Measurements from ENCODE around the gene TTF1. TPM values are rescaled to one million over a fixed set of nuclear protein-coding genes. Genes with fewer than 3 reads are reported as not detected.

TTF1 gene
- total and polyA plus RNA-seq, 10 donors: 12.1 to 24.2 (median 16.2) TPM

DNA sequence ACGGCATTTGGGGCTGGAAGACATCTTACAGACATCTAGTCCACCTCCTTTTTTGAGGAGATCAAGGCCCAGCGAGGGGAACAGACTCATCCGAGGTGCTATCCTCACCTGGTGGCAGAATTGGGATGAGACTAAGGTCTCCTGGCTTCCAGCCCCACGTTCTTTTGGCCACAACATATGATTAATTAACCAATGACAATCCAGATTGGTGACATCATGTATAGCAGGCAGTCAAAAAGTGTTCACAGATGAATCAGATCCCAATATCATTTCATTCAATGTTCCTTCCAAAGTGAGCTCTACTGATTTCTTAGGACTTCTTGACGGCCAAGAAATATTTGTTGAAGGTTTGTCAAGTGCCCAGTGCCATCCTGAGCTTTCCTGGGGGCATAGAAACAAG, 7.3 kb upstream of the TTF1 start:
- peaks cover 20 to 42% (median 24%) of the 10 kb centered on the region in 6 donors for H3K4me1 ChIP-seq
- TF ChIP-seq POLR2AphosphoS5 (IDR thresholded peaks at IDR 0.05) (no peak), POLR2A (IDR thresholded peaks at IDR 0.05) (no peak)
- TF ChIP-seq, protein P1, sequence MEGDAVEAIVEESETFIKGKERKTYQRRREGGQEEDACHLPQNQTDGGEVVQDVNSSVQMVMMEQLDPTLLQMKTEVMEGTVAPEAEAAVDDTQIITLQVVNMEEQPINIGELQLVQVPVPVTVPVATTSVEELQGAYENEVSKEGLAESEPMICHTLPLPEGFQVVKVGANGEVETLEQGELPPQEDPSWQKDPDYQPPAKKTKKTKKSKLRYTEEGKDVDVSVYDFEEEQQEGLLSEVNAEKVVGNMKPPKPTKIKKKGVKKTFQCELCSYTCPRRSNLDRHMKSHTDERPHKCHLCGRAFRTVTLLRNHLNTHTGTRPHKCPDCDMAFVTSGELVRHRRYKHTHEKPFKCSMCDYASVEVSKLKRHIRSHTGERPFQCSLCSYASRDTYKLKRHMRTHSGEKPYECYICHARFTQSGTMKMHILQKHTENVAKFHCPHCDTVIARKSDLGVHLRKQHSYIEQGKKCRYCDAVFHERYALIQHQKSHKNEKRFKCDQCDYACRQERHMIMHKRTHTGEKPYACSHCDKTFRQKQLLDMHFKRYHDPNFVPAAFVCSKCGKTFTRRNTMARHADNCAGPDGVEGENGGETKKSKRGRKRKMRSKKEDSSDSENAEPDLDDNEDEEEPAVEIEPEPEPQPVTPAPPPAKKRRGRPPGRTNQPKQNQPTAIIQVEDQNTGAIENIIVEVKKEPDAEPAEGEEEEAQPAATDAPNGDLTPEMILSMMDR (IDR thresholded peaks at IDR 0.05 in 8 of 11, conservative IDR thresholded peaks at IDR 0.05 in 3 of 11): no peak
- 53 to 72% (median 66%) methylated on average over 5 of the region's 5 CpGs for WGBS, 5 donors
- H3K27ac ChIP-seq: no peak overlapping the region
- no peak overlapping the region for H3K4me3 ChIP-seq
- intact Hi-C loops (cut with DNase I; ENCODE audit: low total_unique reads): loop anchor here (5.0 kb wide), 1 partner anchor 158 kb away; no protein-coding TSS in a partner anchor
- H3K27me3 ChIP-seq (replicated peaks in 1 of 7): peaks cover 0 to 99% (median 67%) of the 10 kb centered on the region in 7 donors
- no peak for DNase-seq
- H3K9me3 ChIP-seq: no peaks in the 10 kb centered on the region
- H3K36me3 ChIP-seq: no peaks in the 10 kb centered on the region

DNA sequence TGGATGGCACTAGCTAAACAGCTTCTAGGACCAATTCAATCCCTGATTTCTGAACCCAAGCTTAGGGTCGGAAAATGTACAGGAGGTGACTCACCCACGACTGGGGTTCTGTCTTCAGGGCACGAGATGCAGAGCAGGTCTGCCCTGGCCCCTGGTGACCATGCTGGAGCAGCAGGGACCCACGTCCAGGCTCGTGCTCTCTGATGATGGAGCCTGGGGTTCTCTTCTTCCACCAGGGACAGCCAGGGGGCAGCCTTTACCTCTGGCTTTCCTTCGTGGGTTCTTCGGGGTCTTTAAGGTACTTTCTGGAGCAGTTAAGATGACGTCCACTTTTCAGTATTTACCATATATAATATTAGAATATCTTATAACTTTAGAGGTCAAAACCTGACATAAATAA, 5.4 kb upstream of the TTF1 start:
- Histone ChIP-seq H3K27ac (no peak overlapping the region), H3K9me3 (no peaks in the 10 kb centered on the region), H3K36me3 (no peaks in the 10 kb centered on the region), H3K27me3 (replicated peaks in 1 of 7) (peaks cover 0 to 81% (median 60%) of the 10 kb centered on the region in 7 donors), H3K4me1 (peaks cover 20 to 49% (median 29%) of the 10 kb centered on the region in 6 donors), H3K4me3 (no peak overlapping the region)
- TF ChIP-seq POLR2A (IDR thresholded peaks at IDR 0.05): no peak
- TF ChIP-seq, protein P1 (IDR thresholded peaks at IDR 0.05 in 8 of 11, conservative IDR thresholded peaks at IDR 0.05 in 3 of 11): peak in 9 of 11 experiments; percentile 22 to 74 (median 54)
- no peak for DNase-seq
- intact Hi-C loops (cut with DNase I; ENCODE audit: low total_unique reads): loop anchor here (5.0 kb wide), 1 partner anchor 160 kb away; no protein-coding TSS in a partner anchor
- 4 to 15% (median 8%) methylated on average over 6 to 8 of the region's 8 CpGs for WGBS, 5 donors

DNA sequence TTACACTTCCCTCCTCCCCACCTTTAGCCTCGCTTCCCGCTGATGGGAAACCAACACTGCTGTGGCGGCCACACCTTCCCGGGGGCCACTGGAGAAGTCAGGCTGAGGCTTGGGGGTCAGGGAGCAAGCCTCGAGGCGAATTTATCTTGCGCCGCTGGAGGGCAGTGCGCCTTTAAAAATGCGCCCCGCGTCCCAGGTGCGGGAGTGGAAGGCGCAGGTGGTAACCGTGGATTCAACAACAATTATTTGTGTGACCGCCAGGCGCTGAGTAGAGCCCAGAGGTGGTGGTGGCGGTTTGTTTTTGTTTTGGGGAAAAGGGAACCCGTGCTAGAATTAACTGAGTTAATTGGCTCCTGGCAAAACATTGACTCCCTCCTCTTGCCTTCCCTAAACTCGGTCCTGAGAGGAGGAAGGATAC, 4.5 kb upstream of the TTF1 start:
- intact Hi-C loops (cut with DNase I; ENCODE audit: low total_unique reads): loop anchor here (2.0 to 5.0 kb wide), 2 partner anchors 161 to 390 kb away; no protein-coding TSS in a partner anchor
- Histone ChIP-seq H3K4me3 (peak overlapping the region; percentile 15 to 71 (median 55)), H3K4me1 (peaks cover 20 to 55% (median 34%) of the 10 kb centered on the region in 6 donors), H3K36me3 (no peaks in the 10 kb centered on the region), H3K27ac (no peak overlapping the region), H3K27me3 (replicated peaks in 1 of 7) (peaks cover 0 to 71% (median 58%) of the 10 kb centered on the region in 7 donors), H3K9me3 (no peaks in the 10 kb centered on the region)
- TF ChIP-seq, protein P1 (IDR thresholded peaks at IDR 0.05 in 8 of 11, conservative IDR thresholded peaks at IDR 0.05 in 3 of 11): peak; percentile 43 to 78 (median 70)
- no peak for TF ChIP-seq POLR2A (IDR thresholded peaks at IDR 0.05)
- peak in 2 of 3 donors; percentile 25 to 50 for TF ChIP-seq POLR2AphosphoS5 (IDR thresholded peaks at IDR 0.05)
- DNase-seq: peak; percentile 87
- 0 to 2% (median 1%) methylated on average over 20 of the region's 20 CpGs for WGBS, 5 donors

DNA sequence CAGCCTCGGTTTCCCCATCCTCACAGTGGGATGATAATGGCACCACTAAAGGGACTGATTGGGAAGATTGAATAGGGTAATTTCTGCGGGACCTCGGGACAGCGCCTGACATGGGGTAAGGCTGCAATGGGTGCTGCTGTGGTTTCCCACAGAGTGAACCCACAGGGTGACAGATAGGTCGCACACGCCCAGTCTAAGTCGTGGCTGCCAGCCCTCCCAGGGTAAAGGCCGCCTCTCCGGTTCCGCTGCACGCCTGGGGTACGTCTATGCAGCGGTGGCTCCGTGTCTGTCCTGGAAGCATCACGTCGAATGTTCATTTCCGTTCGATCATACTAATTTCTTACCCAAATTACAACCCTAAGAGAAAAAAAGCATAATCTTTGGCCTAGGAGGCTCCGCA, 4.0 kb upstream of the TTF1 start:
- intact Hi-C loops (cut with DNase I; ENCODE audit: low total_unique reads): loop anchor here (2.0 to 5.0 kb wide), 2 partner anchors 162 to 390 kb away; no protein-coding TSS in a partner anchor
- TF ChIP-seq POLR2A (IDR thresholded peaks at IDR 0.05) (no peak), POLR2AphosphoS5 (IDR thresholded peaks at IDR 0.05) (no peak)
- TF ChIP-seq, protein P1 (IDR thresholded peaks at IDR 0.05 in 8 of 11, conservative IDR thresholded peaks at IDR 0.05 in 3 of 11): no peak

More for the DNA sequence above, 4.0 kb upstream of the TTF1 start:
- Histone ChIP-seq H3K27me3 (replicated peaks in 1 of 7) (peaks cover 0 to 66% (median 54%) of the 10 kb centered on the region in 7 donors), H3K4me1 (peaks cover 24 to 60% (median 38%) of the 10 kb centered on the region in 6 donors), H3K9me3 (no peaks in the 10 kb centered on the region), H3K36me3 (no peaks in the 10 kb centered on the region), H3K4me3 (peak overlapping the region; percentile 48 to 71 (median 55)), H3K27ac (no peak overlapping the region)
- peak; percentile 73 for DNase-seq
- WGBS, 5 donors: 6 to 11% (median 7%) methylated on average over 19 of the region's 19 CpGs

Measured in spleen (tissue), 11 donors.